Measurements from ENCODE around the gene TRIM17.

Gene TRIM17

DNA sequence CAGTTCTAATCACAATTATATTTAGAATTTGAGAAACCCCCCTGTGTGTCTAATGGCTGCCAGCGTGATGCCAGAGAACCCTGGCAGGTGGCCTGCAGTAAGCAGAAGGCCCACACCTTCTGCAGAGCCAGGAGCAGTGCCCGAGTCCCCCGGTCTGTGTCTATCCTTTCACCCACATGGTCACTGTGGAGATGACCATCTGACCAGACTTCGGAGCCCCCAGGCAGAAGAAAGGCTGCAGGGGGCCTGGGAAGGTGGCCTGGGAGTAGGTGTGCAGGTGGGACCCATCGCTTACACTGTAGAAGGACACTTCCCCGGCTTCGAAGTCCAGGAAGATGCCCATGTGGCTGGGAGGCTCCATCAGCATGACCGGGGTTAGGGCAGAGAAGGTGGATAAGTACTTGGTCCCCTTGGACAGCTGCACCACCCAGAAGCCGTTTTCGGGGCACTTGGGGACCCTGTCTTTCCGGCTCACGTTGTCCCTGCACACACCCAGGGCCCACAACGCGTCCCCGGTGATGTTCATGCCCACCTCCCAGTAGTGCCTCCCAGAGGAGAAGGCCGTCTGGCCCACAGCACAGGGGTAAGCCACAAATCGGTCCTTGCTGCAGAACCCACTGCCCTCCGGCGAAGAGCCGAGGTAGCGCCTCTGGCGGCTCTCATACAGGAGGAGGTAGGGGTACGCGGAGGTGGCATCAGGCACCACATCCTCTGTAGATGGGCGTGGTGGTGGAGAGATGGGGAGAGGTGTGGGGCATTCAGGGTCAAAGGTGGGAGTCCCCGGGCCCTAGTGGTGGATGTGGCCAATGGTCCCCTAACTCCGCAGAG lies 8.4 kb downstream of the TRIM17 start:
- Histone ChIP-seq H3K27ac (ENCODE audit: low read length) (no peak overlapping the region), H3K27me3 (ENCODE audit: control insufficient read depth in 1 of 2, insufficient read depth in 2 of 2, low read length in 2 of 2) (no peaks in the 10 kb centered on the region), H3K9ac (ENCODE audit: low read length in 2 of 2) (no peak overlapping the region), H3K9me3 (ENCODE audit: control insufficient read depth in 2 of 2, low read length in 2 of 2) (no peaks in the 10 kb centered on the region), H3K4me1 (ENCODE audit: control insufficient read depth, insufficient read depth, low read length) (peaks cover 35% of the 10 kb centered on the region), H3K4me3 (ENCODE audit: low read length in 2 of 2) (no peak overlapping the region), H3K36me3 (ENCODE audit: control insufficient read depth in 2 of 2, insufficient read depth in 2 of 2, low read length in 2 of 2) (no peaks in the 10 kb centered on the region)

- Histone ChIP-seq H3K27me3 (ENCODE audit: control insufficient read depth in 1 of 2, insufficient read depth in 2 of 2, low read length in 2 of 2) (no peaks in the 10 kb centered on the region), H3K4me3 (ENCODE audit: low read length in 2 of 2) (peak overlapping the region; percentile 89), H3K9ac (ENCODE audit: low read length in 2 of 2) (peak overlapping the region; percentile 68 to 69), H3K4me1 (ENCODE audit: control insufficient read depth, insufficient read depth, low read length) (peaks cover 35% of the 10 kb centered on the region), H3K36me3 (ENCODE audit: control insufficient read depth in 2 of 2, insufficient read depth in 2 of 2, low read length in 2 of 2) (peaks cover 0 to 6% of the 10 kb centered on the region in 2 donors), H3K9me3 (ENCODE audit: control insufficient read depth in 2 of 2, low read length in 2 of 2) (no peaks in the 10 kb centered on the region), H3K27ac (ENCODE audit: low read length) (no peak overlapping the region)
Observed at GRCh38 chr1:228407106-228408040, 9.3 kb downstream of the TRIM17 start.

GRCh38 chr1:228405979-228406228 lies 10.8 kb downstream of the TRIM17 start:
- Histone ChIP-seq H3K36me3 (ENCODE audit: control insufficient read depth in 2 of 2, insufficient read depth in 2 of 2, low read length in 2 of 2) (peaks cover 0 to 8% of the 10 kb centered on the region in 2 donors), H3K4me3 (ENCODE audit: low read length in 2 of 2) (peak overlapping the region; percentile 89), H3K9ac (ENCODE audit: low read length in 2 of 2) (peak overlapping the region; percentile 35 to 60), H3K27ac (ENCODE audit: low read length) (no peak overlapping the region), H3K27me3 (ENCODE audit: control insufficient read depth in 1 of 2, insufficient read depth in 2 of 2, low read length in 2 of 2) (no peaks in the 10 kb centered on the region), H3K4me1 (ENCODE audit: control insufficient read depth, insufficient read depth, low read length) (peaks cover 35% of the 10 kb centered on the region), H3K9me3 (ENCODE audit: control insufficient read depth in 2 of 2, low read length in 2 of 2) (no peaks in the 10 kb centered on the region)

DNA sequence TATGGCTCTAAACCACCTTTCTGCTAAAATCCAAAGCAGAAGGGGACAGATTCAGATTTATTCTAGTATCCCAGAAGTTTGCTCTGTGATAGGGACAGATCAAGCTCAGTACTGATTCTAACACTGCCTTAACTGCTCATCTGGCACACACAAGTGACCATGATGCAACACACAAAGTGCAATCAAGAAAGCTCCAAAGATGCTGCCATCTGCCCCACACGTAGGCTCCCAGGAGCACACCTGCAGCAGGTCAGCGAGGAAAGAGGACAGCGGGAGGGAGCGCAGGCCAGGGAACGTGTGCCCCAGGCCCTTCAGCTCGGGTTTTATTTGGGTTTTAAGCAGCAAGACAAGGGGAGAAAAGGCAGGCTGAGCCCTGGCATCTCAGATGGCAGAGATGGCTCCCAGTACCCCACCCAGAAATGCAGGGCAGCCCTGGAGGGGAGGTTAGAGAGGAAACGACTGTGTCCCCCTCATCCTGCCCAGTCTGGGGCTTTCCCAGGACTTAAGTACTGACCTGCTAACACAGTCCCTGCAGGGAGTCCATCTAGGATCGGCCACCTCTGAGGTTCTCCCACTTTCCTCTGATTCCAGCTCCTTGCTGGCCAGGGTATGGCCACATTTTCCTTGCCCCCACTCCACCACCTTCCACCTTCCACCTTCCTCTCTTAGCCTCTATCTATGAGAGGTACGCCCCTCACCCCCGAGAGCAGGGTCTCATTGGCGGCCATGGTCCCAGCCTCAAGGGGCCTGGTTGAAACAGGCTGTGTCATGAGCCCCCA lies 11.3 kb downstream of the TRIM17 start:
- Histone ChIP-seq H3K36me3 (ENCODE audit: control insufficient read depth in 2 of 2, insufficient read depth in 2 of 2, low read length in 2 of 2) (peaks cover 0 to 10% of the 10 kb centered on the region in 2 donors), H3K9ac (ENCODE audit: low read length in 2 of 2) (peak overlapping the region; percentile 35 to 60), H3K27ac (ENCODE audit: low read length) (no peak overlapping the region), H3K9me3 (ENCODE audit: control insufficient read depth in 2 of 2, low read length in 2 of 2) (no peaks in the 10 kb centered on the region), H3K4me1 (ENCODE audit: control insufficient read depth, insufficient read depth, low read length) (peaks cover 35% of the 10 kb centered on the region), H3K4me3 (ENCODE audit: low read length in 2 of 2) (peak overlapping the region; percentile 89), H3K27me3 (ENCODE audit: control insufficient read depth in 1 of 2, insufficient read depth in 2 of 2, low read length in 2 of 2) (no peaks in the 10 kb centered on the region)

GRCh38 chr1:228404107-228404720 lies 12.4 kb downstream of the TRIM17 start:
- Histone ChIP-seq H3K4me3 (ENCODE audit: low read length in 2 of 2) (peak overlapping the region in 1 of 2 donors; percentile 89), H3K4me1 (ENCODE audit: control insufficient read depth, insufficient read depth, low read length) (peaks cover 35% of the 10 kb centered on the region), H3K9ac (ENCODE audit: low read length in 2 of 2) (no peak overlapping the region), H3K9me3 (ENCODE audit: control insufficient read depth in 2 of 2, low read length in 2 of 2) (no peaks in the 10 kb centered on the region), H3K27me3 (ENCODE audit: control insufficient read depth in 1 of 2, insufficient read depth in 2 of 2, low read length in 2 of 2) (no peaks in the 10 kb centered on the region), H3K27ac (ENCODE audit: low read length) (no peak overlapping the region), H3K36me3 (ENCODE audit: control insufficient read depth in 2 of 2, insufficient read depth in 2 of 2, low read length in 2 of 2) (peaks cover 0 to 10% of the 10 kb centered on the region in 2 donors)

DNA sequence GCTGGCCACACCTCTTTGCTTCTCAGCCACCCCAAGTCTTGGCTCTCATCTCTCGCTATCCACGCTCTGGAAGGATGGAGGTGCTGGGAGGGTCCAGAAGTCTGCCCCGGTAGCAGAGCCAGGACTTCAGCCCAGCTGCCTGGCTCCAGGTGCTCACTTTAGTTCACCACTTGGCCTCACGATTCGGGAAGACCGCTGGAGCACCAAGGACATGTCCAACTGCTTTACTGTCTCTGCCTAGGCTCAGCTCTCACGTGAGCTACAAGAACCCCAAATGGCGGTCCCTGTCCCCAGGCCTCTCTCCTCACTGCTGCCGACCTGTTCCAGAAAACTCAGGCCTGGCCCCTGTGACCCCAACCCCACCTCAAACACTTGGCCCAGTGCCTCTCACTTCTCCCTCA lies 13.4 kb downstream of the TRIM17 start:
- peaks cover 35% of the 10 kb centered on the region for H3K4me1 ChIP-seq (ENCODE audit: control insufficient read depth, insufficient read depth, low read length)
- H3K4me3 ChIP-seq (ENCODE audit: low read length in 2 of 2): no peak overlapping the region
- H3K36me3 ChIP-seq (ENCODE audit: control insufficient read depth in 2 of 2, insufficient read depth in 2 of 2, low read length in 2 of 2): peaks cover 0 to 13% of the 10 kb centered on the region in 2 donors
- H3K27ac ChIP-seq (ENCODE audit: low read length): no peak overlapping the region
- H3K9ac ChIP-seq (ENCODE audit: low read length in 2 of 2): no peak overlapping the region
- no peaks in the 10 kb centered on the region for H3K9me3 ChIP-seq (ENCODE audit: control insufficient read depth in 2 of 2, low read length in 2 of 2)
- no peaks in the 10 kb centered on the region for H3K27me3 ChIP-seq (ENCODE audit: control insufficient read depth in 1 of 2, insufficient read depth in 2 of 2, low read length in 2 of 2)

DNA sequence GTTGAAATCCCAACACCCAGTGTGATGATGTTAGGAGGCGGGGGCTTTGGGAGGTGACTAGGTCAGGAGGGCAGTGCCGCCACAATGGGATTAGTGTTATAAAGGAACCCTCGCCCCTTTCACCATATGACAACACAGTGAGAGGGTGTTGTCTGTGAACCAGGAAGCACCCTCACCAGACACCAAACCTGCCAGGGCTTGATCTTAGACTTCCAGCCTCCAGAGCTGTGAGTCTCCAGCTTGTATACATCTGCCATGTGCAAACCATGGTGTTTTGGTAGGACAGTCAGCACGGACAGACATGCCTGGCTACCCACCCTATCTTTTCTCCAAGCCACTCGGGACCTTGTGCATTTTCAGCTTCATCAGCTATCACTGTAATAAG lies 14.0 kb downstream of the TRIM17 start:
- peaks cover 0 to 15% of the 10 kb centered on the region in 2 donors for H3K36me3 ChIP-seq (ENCODE audit: control insufficient read depth in 2 of 2, insufficient read depth in 2 of 2, low read length in 2 of 2)
- no peak overlapping the region for H3K27ac ChIP-seq (ENCODE audit: low read length)
- H3K4me1 ChIP-seq (ENCODE audit: control insufficient read depth, insufficient read depth, low read length): peaks cover 29% of the 10 kb centered on the region

DNA sequence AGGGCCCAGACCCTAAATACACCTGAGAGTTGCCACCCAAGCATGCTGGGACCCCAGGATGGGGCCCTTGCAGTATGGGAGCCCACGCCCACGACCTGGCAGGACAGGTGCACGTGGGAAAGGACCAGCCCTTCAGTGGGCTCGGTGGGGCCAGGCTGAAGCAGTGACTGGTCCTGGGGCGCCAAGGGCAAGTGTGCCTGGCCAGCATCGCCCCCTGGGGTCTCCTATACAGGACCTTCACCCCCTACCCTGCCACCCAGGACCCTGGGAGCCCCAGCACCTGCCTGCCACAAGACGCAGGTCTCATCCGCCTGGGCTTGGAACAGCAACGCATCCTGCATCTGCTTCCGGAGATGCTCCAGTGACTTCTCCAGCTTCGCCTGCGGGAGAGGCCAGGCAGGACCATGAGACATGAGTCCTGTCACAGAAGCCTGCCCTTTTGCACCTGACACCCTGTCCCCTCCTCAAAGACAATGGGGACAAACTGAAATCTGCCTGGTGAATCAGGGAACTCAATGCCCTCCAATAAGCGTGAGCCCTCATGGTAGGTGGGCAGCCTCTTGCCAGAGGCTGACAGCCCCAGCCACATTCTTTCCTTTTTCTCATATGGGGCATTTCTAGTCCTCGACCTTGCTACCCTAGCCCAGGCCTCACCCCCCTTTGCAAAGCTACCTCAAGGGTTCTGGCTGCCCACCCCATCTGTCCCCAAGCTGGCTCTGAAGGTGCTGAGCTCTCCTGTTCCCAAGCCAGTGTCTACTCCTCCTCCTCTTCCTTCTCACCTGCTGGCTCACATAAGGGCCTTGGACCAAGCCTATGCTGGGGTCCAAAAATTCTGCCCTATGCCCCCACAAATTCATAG lies 14.7 kb downstream of the TRIM17 start:
- Histone ChIP-seq H3K27ac (ENCODE audit: low read length) (no peak overlapping the region), H3K4me1 (ENCODE audit: control insufficient read depth, insufficient read depth, low read length) (peaks cover 23% of the 10 kb centered on the region), H3K27me3 (ENCODE audit: control insufficient read depth in 1 of 2, insufficient read depth in 2 of 2, low read length in 2 of 2) (no peaks in the 10 kb centered on the region), H3K4me3 (ENCODE audit: low read length in 2 of 2) (no peak overlapping the region), H3K9me3 (ENCODE audit: control insufficient read depth in 2 of 2, low read length in 2 of 2) (no peaks in the 10 kb centered on the region), H3K36me3 (ENCODE audit: control insufficient read depth in 2 of 2, insufficient read depth in 2 of 2, low read length in 2 of 2) (peaks cover 0 to 18% of the 10 kb centered on the region in 2 donors), H3K9ac (ENCODE audit: low read length in 2 of 2) (no peak overlapping the region)

More for the DNA sequence above, 14.0 kb downstream of the TRIM17 start:
- Histone ChIP-seq H3K9me3 (ENCODE audit: control insufficient read depth in 2 of 2, low read length in 2 of 2) (no peaks in the 10 kb centered on the region), H3K27me3 (ENCODE audit: control insufficient read depth in 1 of 2, insufficient read depth in 2 of 2, low read length in 2 of 2) (no peaks in the 10 kb centered on the region), H3K4me3 (ENCODE audit: low read length in 2 of 2) (no peak overlapping the region), H3K9ac (ENCODE audit: low read length in 2 of 2) (no peak overlapping the region)

GRCh38 chr1:228400692-228401454 lies 15.8 kb downstream of the TRIM17 start:
- Histone ChIP-seq H3K4me3 (ENCODE audit: low read length in 2 of 2) (no peak overlapping the region), H3K27ac (ENCODE audit: low read length) (no peak overlapping the region), H3K9ac (ENCODE audit: low read length in 2 of 2) (no peak overlapping the region), H3K36me3 (ENCODE audit: control insufficient read depth in 2 of 2, insufficient read depth in 2 of 2, low read length in 2 of 2) (peaks cover 10 to 28% of the 10 kb centered on the region in 2 donors), H3K27me3 (ENCODE audit: control insufficient read depth in 1 of 2, insufficient read depth in 2 of 2, low read length in 2 of 2) (no peaks in the 10 kb centered on the region), H3K4me1 (ENCODE audit: control insufficient read depth, insufficient read depth, low read length) (peaks cover 20% of the 10 kb centered on the region), H3K9me3 (ENCODE audit: control insufficient read depth in 2 of 2, low read length in 2 of 2) (no peaks in the 10 kb centered on the region)
